KMS-11 (cell line): ENCODE results near the gene KCNQ1.

ENCODE experiments used
- H2AFZ ChIP-seq: fragments of 200-600 bp; sonication (generic); 2 replicates; pipeline ENCODE4 v1.6.1; 2016; ENCODE audit warnings: antibody characterized with exemption, mixed run types, low read depth
- H3K27ac ChIP-seq: fragments of 200-600 bp; sonication (generic); 2 replicates; pipeline ENCODE4 v1.6.1; 2016; ENCODE audit warnings: mild to moderate bottlenecking, mixed run types
- H3K27me3 ChIP-seq: fragments of 200-600 bp; sonication (generic); 2 replicates; pipeline ENCODE4 v1.6.1; 2017; ENCODE audit warnings: mild to moderate bottlenecking, low read depth, mixed run types, moderate library complexity; ENCODE audit not compliant: insufficient read depth
- H3K36me3 ChIP-seq: fragments of 200-600 bp; sonication (generic); 2 replicates; pipeline ENCODE4 v1.6.1; 2017; ENCODE audit warnings: mild to moderate bottlenecking, mixed run types; ENCODE audit not compliant: insufficient read depth
- H3K4me1 ChIP-seq: fragments of 200-600 bp; sonication (generic); 2 replicates; pipeline ENCODE4 v1.6.1; 2016; ENCODE audit warnings: mild to moderate bottlenecking, low read depth, mixed run types; ENCODE audit not compliant: poor library complexity, severe bottlenecking
- H3K4me2 ChIP-seq: fragments of 200-600 bp; sonication (generic); 2 replicates; pipeline ENCODE4 v1.7.0; 2016; ENCODE audit warnings: mild to moderate bottlenecking, mixed run types
- H3K4me3 ChIP-seq: fragments of 200-600 bp; sonication (generic); IDR thresholded peaks from 2 replicates; pipeline ENCODE4 v1.6.1; 2017; ENCODE audit warnings: low read depth, low read length, mixed read lengths; ENCODE audit not compliant: insufficient read depth
- H3K79me2 ChIP-seq: fragments of 200-600 bp; sonication (generic); 2 replicates; pipeline ENCODE4 v1.6.1; 2016; ENCODE audit warnings: low read depth, mixed run types; ENCODE audit not compliant: insufficient read depth
- H3K9ac ChIP-seq: fragments of 200-600 bp; sonication (generic); 2 replicates; pipeline ENCODE4 v1.6.1; 2016; ENCODE audit warnings: mild to moderate bottlenecking, mixed run types
- H4K20me1 ChIP-seq: fragments of 200-600 bp; sonication (generic); 2 replicates; pipeline ENCODE4 v1.6.1; 2016; ENCODE audit warnings: mild to moderate bottlenecking, mixed run types; ENCODE audit not compliant: insufficient read depth
- CTCF ChIP-seq: fragments of 200-600 bp; sonication (generic); conservative IDR thresholded peaks from 2 replicates; pipeline ENCODE4 v1.6.1; 2017; ENCODE audit warnings: low read depth, mild to moderate bottlenecking, antibody characterized with exemption, low read length, moderate library complexity, mixed read lengths

The KCNQ1 gene

GRCh38 chr11:2534957-2535672, 90.3 kb downstream of the KCNQ1 start:
- Histone ChIP-seq H3K9ac (no peak overlapping the region), H3K27me3 (no peaks in the 10 kb centered on the region), H3K4me2 (no peak overlapping the region)

GRCh38 chr11:2535673-2536439, 91.0 kb downstream of the KCNQ1 start:
- Histone ChIP-seq H3K79me2 (no peaks in the 10 kb centered on the region), H4K20me1 (no peaks in the 10 kb centered on the region), H2AFZ (no peak overlapping the region), H3K27me3 (no peaks in the 10 kb centered on the region), H3K4me1 (peaks cover 9% of the 10 kb centered on the region), H3K9ac (no peak overlapping the region), H3K4me2 (no peak overlapping the region), H3K27ac (no peak overlapping the region), H3K4me3 (no peak overlapping the region), H3K36me3 (no peaks in the 10 kb centered on the region)
- TF ChIP-seq CTCF, result no peak

More at GRCh38 chr11:2534957-2535672, 90.3 kb downstream of the KCNQ1 start:
- no peaks in the 10 kb centered on the region for H4K20me1 ChIP-seq
- H3K4me1 ChIP-seq, result peaks cover 9% of the 10 kb centered on the region
- no peaks in the 10 kb centered on the region for H3K79me2 ChIP-seq
- no peak for TF ChIP-seq CTCF
- no peaks in the 10 kb centered on the region for H3K36me3 ChIP-seq
- no peak overlapping the region for H3K27ac ChIP-seq
- no peak overlapping the region for H3K4me3 ChIP-seq
- H2AFZ ChIP-seq, result no peak overlapping the region

GRCh38 chr11:2536440-2536989, 91.7 kb downstream of the KCNQ1 start:
- H3K4me1 ChIP-seq, result peaks cover 9% of the 10 kb centered on the region
- no peaks in the 10 kb centered on the region for H4K20me1 ChIP-seq
- H3K79me2 ChIP-seq, result no peaks in the 10 kb centered on the region
- H3K36me3 ChIP-seq, result no peaks in the 10 kb centered on the region
- no peak overlapping the region for H3K4me2 ChIP-seq
- no peak overlapping the region for H2AFZ ChIP-seq
- no peaks in the 10 kb centered on the region for H3K27me3 ChIP-seq
- TF ChIP-seq CTCF, result no peak
- H3K9ac ChIP-seq, result no peak overlapping the region
- no peak overlapping the region for H3K4me3 ChIP-seq
- H3K27ac ChIP-seq, result no peak overlapping the region

- H4K20me1 ChIP-seq, result no peaks in the 10 kb centered on the region
- no peaks in the 10 kb centered on the region for H3K27me3 ChIP-seq
- H3K4me2 ChIP-seq, result no peak overlapping the region
- H3K79me2 ChIP-seq, result no peaks in the 10 kb centered on the region
- H3K9ac ChIP-seq, result no peak overlapping the region
- no peak overlapping the region for H3K27ac ChIP-seq
- peaks cover 9% of the 10 kb centered on the region for H3K4me1 ChIP-seq
- TF ChIP-seq CTCF, result no peak
- H2AFZ ChIP-seq, result no peak overlapping the region
- H3K4me3 ChIP-seq, result no peak overlapping the region
- no peaks in the 10 kb centered on the region for H3K36me3 ChIP-seq
Observed at GRCh38 chr11:2537010-2537705, 92.3 kb downstream of the KCNQ1 start.
